Adrenal gland (tissue), 5 donors: ENCODE results near the gene RAB11FIP2.

Experiments used
- CTCF ChIP-seq, 6 experiments: fragments of 450-650 bp in 4 of 6; fragments of 200-600 bp in 2 of 6; sonication (generic) in 1 of 6; IDR thresholded peaks; 1 replicate in 5 of 6; 2 replicates in 1 of 6; pipeline versions ENCODE4 v1.5.1 to v1.8.0; 2016 to 2021; ENCODE audit warnings: antibody characterized with exemption in 6 of 6, mild to moderate bottlenecking in 2 of 6, moderate library complexity in 1 of 6
- POLR2A ChIP-seq, 2 donors: fragments of 450-650 bp; IDR thresholded peaks; one replicate each; pipeline ENCODE4 v1.6.1; 2017; ENCODE audit warnings: antibody characterized with exemption in 2 of 2, mild to moderate bottlenecking in 2 of 2, moderate library complexity in 1 of 2
- donor health status: DM: no; HTN: no; CAD: no.

GRCh38 chr10:118052816-118053215 lies 6.1 kb upstream of the RAB11FIP2 start:
- TF ChIP-seq CTCF (IDR thresholded peaks at IDR 0.05), result no peak
- no peak for TF ChIP-seq POLR2A (IDR thresholded peaks at IDR 0.05)
